Measurements from ENCODE around the gene SOCS3.
A peak's percentile ranks its signal among the peaks of the same experiment; 100 is the strongest.

Gene SOCS3

GRCh38 chr17:78379131-78379491, 19.2 kb upstream of the SOCS3 start:
- no peak for DNase-seq (ENCODE audit: low spot score)
- no peak for TF ChIP-seq CTCF (IDR thresholded peaks at IDR 0.05; ENCODE audit: extremely low read depth, missing control alignments)

- DNase-seq (ENCODE audit: low spot score), result peak; percentile 88
- TF ChIP-seq CTCF (IDR thresholded peaks at IDR 0.05; ENCODE audit: extremely low read depth, missing control alignments), result no peak
These were observed 18.6 kb upstream of the SOCS3 start, which contains the start of gene PGS1 for GRCh38 chr17:78378225-78379130. Gene PGS1, plus strand, starts transcription at chr17:78378649. Its CDS starts 17 bp downstream, at chr17:78378666.

- DNase-seq (ENCODE audit: low spot score), result no peak
- TF ChIP-seq CTCF (IDR thresholded peaks at IDR 0.05; ENCODE audit: extremely low read depth, missing control alignments), result no peak
These were observed 18.0 kb upstream of the SOCS3 start for GRCh38 chr17:78377858-78378224.

- no peak for DNase-seq (ENCODE audit: low spot score)
- no peak for TF ChIP-seq CTCF (IDR thresholded peaks at IDR 0.05; ENCODE audit: extremely low read depth, missing control alignments)
These were observed 16.3 kb upstream of the SOCS3 start for GRCh38 chr17:78376161-78376560.

GRCh38 chr17:78375401-78376151, 15.7 kb upstream of the SOCS3 start:
- DNase-seq (ENCODE audit: low spot score), result no peak
- TF ChIP-seq CTCF (IDR thresholded peaks at IDR 0.05; ENCODE audit: extremely low read depth, missing control alignments), result no peak

- DNase-seq (ENCODE audit: low spot score), result no peak
- no peak for TF ChIP-seq CTCF (IDR thresholded peaks at IDR 0.05; ENCODE audit: extremely low read depth, missing control alignments)
These were observed 14.9 kb upstream of the SOCS3 start for GRCh38 chr17:78374631-78375274.

GRCh38 chr17:78374189-78374588, 14.3 kb upstream of the SOCS3 start:
- DNase-seq (ENCODE audit: low spot score), result no peak
- TF ChIP-seq CTCF (IDR thresholded peaks at IDR 0.05; ENCODE audit: extremely low read depth, missing control alignments), result no peak

Data from GM20000 (cell line).